ENCODE results near the gene SLC6A5.
A peak's percentile ranks its signal among the peaks of the same experiment; 100 is the strongest.

The SLC6A5 gene

GRCh38 chr11:20627026-20627425 is 27.6 kb downstream of the SLC6A5 start:
- no peak for DNase-seq

DNA sequence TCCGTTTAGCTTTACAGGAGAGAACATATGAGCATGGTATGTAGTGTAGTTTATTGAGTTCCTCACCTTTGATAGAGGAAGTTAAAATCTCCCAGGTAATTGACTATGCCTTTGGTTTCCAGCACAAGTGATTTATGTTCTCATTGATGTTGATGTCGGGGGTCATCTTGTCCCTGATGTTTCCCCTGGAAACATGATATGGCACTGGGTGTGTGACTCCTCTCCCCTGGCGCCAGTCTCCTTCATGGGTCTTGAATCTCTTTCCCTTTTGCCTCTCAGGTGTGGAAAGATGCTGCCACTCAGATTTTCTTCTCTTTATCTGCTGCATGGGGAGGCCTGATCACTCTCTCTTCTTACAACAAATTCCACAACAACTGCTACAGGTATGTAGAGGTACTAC is 28.3 kb downstream of the SLC6A5 start:
- no peak for DNase-seq

GRCh38 chr11:20631519-20632168 is 32.2 kb downstream of the SLC6A5 start:
- DNase-seq = no peak

- no peak for DNase-seq
Measured at GRCh38 chr11:20632169-20632532, 32.7 kb downstream of the SLC6A5 start.

DNA sequence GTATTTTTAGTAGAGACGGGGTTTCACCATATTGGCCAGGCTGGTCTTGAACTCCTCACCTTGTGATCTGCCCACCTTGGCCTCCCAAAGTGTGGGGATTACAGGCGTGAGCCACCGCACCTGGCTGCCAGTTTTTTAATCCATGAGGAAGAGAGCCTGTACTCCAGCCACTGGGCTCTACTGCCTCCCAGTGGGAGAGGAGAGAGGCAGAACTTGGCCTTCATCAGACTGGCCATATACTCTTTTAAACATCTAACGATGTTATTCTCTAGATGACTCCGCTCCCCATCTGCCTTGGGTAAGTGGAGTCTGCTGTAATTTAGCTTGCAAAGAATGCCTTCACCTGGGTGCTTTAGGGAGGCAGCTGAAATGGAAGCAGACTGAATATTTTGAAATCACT is 34.6 kb downstream of the SLC6A5 start:
- DNase-seq = no peak

DNA sequence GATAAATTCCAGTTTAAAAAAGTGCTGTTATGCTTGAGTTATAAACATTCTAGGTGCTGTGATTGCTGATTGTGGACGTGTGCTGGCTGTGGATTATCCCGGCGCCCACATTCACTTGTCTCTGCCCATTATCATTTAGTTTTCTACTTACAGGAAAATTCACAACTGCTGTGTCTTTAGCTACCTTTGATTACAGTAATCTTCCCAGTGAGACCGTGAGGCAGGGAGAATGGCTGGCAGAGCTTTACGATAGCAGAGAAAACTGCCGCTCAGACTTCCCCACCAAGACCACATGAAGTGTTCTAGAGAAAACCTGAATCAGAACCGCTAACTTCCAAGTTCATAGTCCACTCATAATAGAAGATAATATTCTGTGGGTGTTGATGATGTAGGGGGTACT is 35.4 kb downstream of the SLC6A5 start:
- no peak for DNase-seq

DNA sequence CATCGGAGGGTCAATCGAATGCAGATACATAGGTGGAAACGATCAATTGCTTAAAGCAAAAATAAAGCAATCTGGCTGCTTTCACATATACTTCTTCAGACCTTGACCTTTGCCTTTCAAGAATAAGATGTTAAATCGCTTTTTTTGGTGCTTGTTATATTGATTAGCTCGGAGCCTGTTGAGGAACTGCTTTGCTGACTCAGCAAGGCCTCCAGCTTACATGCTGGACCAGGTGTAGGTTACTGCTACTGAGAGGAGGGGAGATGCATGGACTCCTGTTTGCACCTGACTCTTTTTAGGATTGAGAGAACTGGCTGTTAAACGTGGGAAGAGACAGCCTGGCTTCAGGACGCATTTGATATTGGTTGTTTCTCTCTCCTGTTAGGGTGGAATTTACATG is 38.7 kb downstream of the SLC6A5 start:
- DNase-seq = no peak

GRCh38 chr11:20639688-20640087 is 40.3 kb downstream of the SLC6A5 start:
- no peak for DNase-seq

DNA sequence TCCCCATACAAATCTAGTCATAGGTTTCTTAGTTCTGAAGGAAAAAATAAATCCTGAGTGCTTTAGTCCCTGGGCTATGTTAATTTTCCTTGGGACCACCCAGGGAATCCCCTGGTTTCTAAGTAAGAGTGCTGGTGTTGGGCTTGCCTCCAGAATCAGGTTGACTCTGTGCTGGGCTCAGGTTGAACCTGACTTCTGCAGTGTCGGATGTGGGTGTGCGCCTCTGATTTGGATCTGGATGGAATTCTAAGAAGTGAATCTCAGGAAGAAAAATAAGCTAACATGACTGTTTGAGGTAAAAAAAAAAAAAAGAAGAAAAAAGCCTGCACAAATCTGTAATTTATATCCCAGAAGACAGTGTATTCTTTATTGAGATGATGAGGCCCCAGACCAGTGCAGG is 41.0 kb downstream of the SLC6A5 start:
- DNase-seq = no peak

- no peak for DNase-seq
Measured at GRCh38 chr11:20644360-20644759, 45.0 kb downstream of the SLC6A5 start.

DNA sequence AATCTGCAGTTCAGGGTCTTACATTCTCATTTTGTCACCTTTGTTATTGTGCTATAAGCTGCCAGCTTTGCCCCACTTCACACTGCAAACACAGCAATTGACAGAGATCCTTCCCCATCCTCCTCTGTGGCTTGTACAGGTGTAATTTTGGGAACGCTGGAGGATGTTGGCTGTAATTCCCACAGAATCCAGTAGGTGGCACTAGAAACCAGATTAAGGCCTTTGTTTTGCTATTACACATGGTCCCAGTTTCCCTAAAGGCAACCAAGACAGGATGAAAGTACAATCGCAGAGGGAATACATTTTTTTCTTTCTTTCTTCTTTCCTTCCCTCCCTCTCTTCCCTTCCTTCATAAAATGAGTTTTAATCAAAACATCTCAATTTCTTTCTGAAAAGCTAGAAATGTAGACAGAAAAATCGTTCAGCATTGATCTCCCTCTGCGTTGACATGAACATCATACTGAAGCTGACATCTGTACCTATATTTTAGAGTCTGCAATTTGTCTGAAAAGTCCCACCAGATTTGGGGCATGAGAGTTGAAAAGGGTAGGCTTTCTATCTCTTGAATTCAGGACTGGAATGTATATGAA is 48.7 kb downstream of the SLC6A5 start:
- peak; percentile 7 to 31 for DNase-seq

- no peak for DNase-seq
Measured at GRCh38 chr11:20652150-20652806, 52.9 kb downstream of the SLC6A5 start.

- DNase-seq = no peak
Measured at GRCh38 chr11:20654038-20654437, 54.6 kb downstream of the SLC6A5 start.

DNA sequence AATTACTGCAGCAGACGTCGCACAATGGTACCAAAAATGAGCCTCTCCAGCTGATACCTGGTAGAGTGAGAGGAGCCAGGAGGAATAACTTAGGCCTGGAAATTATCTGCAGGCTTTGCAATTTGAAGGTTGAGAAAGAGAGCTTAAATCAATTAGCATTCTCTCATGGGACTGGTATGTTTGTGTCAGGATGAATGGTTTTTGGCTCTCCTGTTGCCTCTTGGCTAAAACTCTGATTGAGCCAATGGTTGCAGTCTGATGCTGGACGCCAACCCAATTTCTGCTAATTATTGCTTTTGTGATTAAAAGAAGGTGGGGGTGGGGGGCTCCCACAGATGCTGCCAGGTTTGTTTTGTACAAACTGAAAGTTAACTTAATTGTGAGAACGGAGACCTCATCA is 57.5 kb downstream of the SLC6A5 start:
- DNase-seq = no peak

- DNase-seq = no peak
Measured at GRCh38 chr11:20658135-20658534, 58.7 kb downstream of the SLC6A5 start.

- no peak for DNase-seq
Measured at GRCh38 chr11:20661445-20661844, 62.0 kb downstream of the SLC6A5 start.

- DNase-seq = no peak
Measured at GRCh38 chr11:20661850-20662249, 62.4 kb downstream of the SLC6A5 start.

GRCh38 chr11:20668131-20668809 is 68.9 kb downstream of the SLC6A5 start:
- DNase-seq = no peak

DNA sequence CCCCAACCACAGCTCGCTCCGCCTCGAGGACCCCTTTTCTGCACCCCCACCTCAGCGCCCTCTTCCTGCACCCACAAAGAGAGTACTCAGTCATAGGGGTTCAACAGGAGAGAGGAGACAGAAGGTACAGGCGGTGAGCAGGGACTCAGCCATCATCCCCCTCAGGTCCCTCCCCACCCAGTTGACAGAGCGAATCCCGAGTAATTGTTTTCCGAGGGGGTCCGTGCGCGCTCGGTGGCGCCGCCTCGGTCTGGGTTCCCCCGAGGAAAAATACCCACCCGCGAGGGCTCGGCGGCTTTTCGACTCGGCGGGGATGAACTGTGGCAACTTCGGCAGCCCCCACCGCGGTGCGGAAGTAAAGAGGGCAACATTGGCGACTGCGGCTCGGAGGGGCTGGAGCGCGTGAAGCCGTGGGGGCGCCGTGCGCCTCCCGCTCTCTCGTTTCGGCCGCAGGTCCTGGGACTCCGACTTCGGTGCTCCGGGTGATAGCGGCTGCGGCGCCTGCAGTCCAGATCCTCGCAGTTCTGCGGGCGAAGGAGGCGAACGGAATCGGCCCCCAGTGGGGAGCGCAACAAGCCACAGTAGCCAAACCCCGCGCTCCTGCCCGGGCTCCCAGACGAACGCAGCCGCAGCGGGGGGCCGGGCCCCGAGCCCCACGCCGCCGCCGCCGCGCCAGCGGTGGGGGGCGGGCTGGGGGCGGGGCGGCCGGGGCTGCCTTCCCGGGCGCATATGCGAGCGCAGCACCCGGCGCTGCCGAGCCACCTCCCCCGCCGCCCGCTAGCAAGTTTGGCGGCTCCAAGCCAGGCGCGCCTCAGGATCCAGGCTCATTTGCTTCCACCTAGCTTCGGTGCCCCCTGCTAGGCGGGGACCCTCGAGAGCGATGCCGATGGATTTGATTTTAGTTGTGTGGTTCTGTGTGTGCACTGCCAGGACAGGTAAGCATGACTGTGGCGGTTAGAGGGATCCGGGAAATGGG is 69.7 kb downstream of the SLC6A5 start, which contains the start of gene NELL1:
NELL1 (plus strand) TSS at position 743 of the 976 bp plus-strand sequence.
- DNase-seq = no peak

DNA sequence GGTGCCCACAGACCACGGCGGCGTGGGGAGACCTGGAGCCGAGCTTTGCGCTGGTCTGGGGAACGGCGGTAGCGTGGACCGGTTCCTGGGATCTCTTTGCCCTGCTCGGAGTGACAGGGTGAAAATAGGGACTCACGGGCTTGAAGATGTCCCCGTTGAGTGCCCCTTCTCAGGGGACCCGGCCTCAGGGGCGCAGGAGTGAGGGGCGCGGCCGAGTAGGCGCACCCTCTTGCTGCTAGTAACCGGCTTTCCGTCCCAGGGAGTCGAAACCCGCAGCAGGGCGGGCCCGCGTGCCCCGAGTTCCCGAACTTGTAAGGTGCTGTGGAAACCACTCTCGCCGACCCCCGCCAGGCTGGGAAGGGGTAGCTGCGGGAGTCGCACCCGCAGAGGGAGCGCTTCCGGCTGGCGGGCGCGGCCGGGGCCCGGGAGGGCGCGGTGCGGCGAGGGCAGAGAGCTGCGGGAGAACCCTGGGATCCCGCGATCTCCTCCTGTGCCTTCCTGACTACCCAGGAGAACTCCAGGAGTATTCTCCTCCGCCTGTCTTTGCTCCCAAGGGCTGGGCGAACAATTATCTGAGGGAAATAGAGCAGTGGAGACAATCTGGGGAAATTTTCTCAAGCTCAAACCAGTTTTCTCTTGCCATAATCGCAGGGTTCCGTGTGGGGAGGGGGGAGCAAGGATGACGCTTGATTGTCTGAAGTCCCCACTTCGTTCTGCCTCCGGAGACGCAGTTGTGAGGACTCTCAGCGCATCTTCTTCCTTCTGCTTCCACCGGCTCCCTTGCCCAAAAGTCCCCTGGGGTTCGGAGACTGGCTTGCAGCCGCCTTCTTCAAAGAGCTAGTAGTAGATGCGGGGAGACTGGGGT is 70.6 kb downstream of the SLC6A5 start:
- no peak for DNase-seq

DNA sequence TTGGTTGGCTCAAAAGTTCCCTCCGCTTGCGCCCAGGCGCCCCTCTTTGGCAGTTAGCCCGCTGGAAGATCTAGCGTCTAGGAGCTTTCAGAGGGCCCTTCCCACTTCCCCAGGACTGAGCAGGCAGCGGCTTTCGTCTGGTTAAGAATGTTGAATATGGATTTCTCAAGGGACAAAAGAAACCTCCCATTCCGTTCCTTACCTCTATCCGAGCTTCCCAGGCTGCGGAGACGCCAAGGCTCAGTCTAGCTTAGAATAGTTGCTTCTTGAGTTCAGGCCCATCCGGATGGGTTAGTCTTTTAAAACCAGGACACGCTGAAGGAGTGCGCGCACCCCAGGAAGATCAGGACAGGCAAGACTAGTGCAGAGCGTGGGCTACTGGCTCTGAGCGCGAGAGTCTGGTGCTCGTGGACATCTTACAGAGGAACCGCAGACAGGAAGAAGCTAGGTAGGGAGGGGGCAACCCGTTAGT is 71.6 kb downstream of the SLC6A5 start:
- DNase-seq = no peak
